ENCODE results near the gene SHD. TPM values are rescaled to one million over a fixed set of nuclear protein-coding genes. Genes with fewer than 3 reads are reported as not detected.
A peak's percentile ranks its signal among the peaks of the same experiment; 100 is the strongest.
"Not testable (repeated sequence)": the region's sequence is repeated elsewhere in the genome, so short reads cannot be mapped to it uniquely, and the experiment has no call there.

The SHD gene
- total RNA-seq, 1 experiment from 2014 or later, result not detected

DNA sequence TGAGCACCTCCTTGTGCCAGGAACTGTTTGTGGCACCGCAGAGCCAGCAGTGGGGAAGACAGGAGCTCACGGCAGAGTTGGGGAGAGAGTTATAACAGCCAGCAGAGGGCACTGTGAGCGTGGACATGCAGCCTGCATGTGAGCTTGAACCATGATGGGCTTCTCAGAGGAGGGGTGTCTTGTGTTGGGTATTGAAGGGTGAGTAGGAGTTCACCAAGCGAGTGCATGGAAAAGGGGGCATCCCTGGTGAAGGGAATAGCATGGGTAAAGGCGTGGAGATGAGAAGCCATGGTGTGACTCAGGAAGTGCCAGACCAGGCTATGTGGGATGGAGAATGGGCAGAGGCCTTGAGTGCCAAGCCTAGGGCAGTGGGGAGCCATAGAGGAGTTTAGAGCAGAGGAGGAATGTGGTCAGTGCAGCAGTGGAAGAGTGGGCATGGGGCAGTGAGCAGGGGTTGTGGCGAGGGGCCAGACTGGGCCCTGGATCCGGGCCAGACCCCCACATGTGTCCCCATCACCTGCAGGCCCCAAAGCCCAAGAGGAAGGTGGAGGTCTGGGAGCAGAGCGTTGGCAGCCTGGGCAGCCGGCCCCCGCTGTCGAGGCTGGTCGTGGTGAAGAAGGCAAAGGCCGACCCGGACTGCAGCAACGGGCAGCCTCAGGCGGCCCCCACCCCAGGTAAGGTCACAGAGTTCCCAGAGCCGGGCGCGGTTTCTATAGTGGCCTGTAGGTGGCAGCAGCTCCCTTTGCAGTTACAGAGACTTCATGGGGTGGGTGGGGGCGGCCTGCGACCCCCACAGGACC is 11.8 kb upstream of the SHD start:
- DNase-seq (ENCODE audit: low read depth), result peak; percentile 48

DNA sequence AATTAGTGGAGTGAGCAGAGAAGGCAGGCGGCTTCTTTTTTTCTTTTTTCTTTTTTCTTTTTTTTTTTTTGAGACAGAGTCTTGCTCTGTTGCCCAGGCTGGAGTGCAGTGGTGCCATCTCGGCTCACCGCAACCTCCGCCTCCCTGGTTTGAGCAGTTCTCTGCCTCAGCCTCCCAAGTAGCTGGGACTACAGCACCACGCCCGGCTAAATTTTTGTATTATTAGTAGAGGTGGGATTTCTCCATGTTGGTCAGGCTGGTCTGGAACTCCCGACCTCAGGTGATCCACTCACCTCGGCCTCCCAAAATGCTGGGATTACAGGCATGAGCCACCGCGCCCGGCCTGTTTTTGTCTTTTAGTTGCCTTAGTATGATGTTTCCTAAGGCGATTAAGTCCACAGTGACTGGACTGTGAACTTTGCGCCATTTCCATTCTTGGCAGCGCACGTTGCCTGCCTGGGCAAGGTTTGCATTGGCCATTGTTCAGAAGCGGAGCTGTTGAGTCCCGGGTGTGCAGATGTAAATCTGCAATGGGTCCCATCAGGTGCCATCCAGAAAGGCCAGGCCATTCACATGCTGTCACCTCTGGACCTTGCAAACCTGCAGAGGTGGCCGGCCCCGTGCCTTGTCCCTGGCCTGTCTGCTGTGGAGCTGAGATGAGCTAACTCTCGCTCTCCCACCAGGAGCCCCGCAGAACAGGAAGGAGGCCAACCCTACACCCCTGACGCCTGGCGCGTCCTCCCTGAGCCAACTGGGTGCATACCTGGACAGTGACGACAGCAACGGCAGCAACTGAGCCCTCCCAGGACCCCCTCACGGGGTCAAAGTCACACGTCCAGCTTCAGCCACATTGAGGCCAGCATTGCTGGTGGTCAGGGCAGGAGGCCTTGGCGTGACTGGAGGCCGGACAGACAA is 10.9 kb upstream of the SHD start:
- no peak for DNase-seq (ENCODE audit: low read depth)

DNA sequence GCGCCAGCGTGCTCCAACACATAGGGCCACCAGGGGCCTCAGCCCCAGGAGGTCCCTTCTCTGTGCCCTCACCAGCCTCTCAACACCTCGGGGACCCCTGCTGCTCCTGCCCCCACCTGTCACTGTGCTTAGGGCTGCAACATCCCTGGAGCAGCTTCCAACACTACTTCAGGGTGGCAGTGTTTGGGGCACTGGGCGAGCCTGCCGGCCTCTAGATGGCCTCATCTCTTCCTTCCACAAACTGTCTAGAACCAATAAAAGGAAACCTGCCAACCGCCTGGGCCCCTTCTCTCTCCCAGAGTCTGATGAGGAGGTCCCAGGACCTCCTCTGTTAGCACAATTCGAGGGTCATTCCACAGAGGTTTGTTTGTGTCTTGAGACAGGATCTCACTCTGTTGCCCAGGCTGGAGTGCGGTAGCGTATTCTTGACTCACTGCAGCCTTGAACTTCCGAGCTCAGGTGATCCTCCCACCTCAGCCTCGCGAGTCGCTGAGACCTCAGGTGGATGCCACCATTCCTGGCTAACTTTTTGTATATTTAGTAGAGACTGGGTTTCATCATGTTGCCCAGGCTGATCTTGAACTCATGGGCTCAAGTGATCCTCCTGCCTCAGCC is 10.1 kb upstream of the SHD start:
- DNase-seq (ENCODE audit: low read depth), result no peak

DNA sequence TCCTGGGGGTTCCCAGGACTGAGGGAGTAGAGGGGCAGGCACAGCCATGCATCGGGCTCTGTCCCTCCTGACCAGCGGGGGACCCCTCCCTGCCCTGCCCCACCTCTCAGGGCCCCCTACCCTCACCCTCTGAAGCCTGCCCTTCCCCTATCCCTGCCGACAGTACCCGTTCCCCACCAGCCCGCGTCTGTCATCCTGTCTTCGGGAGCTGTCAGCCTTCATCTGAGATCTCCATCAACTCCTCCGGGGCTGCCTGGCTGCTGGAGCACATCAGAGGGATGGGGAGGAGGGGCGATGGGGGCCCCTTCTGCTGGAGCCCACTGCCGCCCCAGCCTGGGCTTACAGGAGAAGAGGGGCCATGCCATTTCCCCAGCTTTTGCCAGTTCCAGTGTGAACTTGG is 6.2 kb upstream of the SHD start:
- no peak for DNase-seq (ENCODE audit: low read depth)

DNA sequence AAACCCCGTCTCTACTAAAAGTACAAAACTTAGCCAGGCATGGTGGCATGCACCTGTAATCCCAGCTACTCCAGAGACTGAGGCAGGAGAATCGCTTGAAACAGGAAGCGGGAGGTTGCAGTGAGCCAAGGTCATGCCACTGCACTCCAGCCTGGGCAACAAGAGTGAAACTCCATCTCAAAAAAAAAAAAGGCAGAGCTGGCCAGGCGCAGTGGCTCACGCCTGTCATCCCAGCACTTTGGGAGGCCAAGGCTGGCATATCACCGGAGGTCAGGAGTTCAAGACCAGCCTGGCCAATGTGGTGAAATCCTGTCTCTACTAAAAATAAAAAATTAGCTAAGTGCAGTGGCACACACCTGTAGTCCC is 4.8 kb upstream of the SHD start:
- not testable (repeated sequence) for DNase-seq (ENCODE audit: low read depth)

DNA sequence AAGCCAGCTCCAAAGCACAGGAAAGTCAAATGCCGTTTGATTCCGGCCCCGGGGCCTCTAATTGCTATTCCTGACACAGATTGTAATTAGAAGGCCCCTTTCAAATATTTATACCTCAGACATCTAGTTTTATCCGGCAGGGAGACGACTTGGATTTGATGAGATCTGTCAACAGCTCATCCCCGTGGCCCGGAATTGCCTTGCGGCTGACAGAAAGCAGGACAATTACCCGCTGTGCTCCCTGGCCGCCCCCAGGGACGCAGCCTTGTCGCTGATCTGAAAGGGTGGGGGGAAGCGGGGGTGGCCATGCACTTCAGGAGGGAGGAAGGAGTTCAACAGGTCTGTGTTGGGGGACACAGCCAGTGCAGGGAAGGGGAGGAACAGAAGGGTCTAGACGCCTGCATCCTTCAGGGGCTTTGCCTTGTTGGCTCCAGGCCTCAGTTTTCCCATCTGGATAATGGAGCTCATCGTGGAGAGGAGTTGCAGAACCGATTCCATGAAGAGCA is 1.8 kb upstream of the SHD start:
- DNase-seq (ENCODE audit: low read depth), result no peak

DNA sequence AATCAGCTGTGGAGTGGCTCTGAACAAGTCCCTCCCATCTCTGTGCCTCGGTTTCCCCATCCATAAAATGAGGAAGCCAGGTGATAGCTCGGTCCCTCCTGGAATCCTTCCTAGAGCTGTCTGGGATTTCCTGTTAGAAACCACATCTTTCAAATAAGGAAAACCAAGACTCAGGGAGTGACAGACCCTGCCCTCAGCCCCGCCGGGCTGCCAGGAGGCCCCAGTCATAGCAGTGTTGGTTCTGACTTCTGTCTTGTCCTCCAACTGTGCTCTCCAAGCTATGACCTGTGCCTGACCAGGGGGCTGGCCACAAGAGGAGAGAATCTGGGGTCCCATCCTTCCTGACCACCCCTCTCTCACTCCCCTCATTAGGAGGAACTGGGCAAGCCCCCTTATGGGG is 1.1 kb upstream of the SHD start:
- no peak for DNase-seq (ENCODE audit: low read depth)

DNA sequence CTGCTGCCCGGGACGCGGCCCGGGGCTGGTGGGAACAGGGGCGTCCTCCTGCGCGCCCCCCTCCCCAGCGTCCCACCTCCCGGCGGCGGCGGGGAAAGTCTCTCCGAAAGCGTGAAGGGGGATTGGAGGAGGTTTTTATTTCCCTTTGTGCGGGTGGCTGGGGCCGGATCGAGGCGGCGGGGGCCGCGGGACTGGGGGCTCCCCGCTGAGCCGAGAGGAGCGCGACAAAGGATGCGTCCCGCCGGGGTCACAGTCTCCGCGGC is 132 bp downstream of the SHD start:
- no peak for DNase-seq (ENCODE audit: low read depth)

DNA sequence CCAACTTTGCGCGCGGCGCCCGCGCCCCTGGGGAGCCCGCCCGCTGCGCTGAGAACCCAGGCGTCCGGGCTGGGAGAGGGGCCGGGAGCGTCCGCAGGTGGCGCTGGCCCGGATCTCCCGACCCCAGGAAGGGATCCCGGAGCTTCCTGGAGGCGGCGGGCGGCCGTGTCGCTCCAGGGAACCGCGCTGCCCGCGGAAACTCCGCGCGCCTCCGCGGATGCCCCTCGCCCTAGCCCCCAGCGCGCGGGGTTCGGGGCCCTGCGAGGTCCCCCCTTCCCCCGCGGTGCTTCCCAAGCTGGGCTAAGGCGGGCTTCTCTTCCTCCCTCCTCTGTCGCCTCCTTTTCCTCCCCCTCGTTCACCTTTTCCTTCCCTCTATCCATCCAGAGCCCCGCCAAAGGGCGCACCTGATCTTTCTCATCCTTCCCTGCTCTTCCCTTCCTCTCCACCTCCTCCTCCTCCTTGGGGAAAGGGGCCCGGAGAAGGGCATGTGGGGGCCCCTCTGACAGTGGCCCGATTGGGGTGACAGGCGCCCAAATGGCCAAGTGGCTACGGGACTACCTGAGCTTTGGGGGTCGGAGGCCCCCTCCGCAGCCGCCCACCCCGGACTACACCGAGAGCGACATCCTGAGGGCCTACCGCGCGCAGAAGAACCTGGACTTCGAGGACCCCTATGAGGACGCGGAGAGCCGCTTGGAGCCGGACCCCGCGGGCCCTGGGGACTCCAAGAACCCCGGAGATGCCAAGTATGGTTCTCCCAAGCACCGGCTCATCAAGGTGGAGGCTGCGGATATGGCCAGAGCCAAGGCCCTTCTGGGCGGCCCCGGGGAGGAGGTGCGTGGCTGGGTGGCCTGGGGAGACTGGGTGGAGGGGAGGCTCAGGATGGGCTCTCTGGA is 710 bp downstream of the SHD start:
- no peak for DNase-seq (ENCODE audit: low read depth)

DNA sequence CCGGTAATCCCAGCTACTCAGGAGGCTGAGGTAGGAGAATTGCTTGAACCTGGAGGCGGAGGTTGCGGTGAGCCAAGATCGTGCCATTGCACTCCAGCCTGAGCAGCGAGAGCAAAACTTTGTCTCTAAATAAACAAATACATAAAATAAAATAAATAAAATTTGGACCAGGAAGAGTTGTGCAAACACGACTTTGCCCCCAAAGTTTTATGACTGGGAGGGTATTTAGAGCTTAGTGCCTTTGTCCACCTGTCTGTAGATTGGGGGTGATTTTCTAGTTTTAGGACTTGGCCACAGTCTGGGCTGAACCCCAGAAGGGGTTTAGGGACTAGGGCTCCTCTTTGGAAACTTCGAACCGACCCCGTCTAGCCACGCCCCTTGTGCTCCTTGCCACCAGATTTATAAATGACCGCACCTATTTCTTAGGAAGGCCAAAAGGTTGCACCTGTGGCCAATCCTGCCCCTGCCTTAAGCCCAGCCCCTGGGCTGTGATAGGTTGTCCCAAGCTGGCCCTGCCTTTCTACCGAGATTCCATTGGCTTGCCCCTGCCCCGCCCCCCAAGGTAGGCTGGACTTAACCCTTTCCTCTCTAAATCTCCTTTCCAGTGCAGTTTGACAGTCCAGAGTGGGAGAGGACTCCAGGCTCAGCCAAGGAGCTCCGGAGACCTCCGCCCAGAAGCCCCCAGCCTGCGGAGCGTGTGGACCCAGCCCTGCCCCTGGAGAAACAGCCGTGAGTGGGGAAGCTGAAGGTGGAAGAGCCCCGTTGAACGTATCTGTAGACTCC is 5.3 kb downstream of the SHD start:
- peak; percentile 18 for DNase-seq (ENCODE audit: low read depth)

DNA sequence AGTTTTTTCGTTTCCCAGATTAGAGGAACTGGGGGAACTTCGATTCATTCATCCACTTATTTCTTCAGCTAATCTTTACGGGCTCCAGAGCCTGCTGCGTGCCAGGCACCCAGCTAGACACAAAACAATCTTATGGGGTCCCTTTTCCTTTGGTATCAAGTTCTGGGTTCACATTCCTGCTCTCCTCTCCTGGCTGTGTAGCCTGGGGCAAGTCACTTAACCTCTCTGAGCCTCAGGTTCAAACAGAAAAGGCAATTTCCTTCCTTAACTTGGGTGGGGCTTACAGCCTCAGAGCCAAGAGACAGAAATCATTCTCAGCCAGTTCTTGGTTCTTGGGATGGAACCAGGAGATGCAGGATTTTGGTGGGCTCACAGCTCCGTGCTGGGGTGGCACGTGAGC is 5.9 kb downstream of the SHD start:
- DNase-seq (ENCODE audit: low read depth), result no peak

DNA sequence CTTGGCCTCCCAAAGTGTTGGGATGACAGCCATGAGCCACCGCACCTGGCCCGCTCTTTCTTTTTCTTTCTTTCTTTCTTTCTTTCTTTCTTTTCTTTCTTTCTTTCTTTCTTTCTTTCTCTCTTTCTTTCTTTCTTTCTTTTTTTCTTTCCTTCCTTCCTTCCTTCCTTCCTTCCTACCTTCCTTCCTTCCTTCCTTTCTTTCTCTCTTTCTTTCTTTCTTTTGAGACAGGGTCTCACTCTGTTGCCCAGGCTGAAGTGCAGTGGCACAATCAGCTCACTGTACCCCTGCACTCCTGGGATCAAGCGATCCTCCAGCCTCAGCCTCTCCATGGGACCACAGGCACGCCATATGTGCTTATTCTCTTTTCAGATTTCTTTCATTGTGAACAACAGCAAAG is 7.1 kb downstream of the SHD start:
- DNase-seq (ENCODE audit: low read depth), result not testable (repeated sequence)

DNA sequence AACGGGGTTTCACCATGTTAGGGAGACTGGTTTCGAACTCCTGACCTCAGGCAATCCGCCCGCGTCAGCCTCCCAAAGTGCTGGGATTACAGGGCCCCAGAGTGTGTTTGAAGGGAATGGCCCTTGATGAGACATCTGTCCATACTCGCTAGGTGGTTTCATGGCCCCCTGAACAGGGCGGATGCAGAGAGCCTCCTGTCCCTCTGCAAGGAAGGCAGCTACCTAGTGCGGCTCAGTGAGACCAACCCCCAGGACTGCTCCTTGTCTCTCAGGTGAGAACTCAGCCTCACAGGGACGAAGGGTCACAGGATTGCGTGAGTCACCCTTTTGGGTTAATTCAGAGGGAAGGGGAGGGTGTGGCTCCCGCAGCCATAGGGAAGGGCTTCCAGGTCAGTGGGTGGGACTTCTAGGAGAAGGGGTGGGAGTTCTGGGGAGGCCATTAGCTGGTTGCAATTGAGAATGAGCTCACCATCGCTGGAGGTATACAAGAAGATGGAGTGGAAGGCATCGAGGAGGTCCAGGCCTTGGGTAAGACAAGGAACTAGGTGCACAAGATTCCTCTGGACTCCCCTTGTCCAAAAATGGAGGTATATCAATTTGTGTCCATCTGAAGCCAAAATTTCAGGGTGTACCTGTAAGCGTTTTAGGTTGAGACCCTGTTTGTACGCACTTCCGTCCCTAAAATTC is 9.2 kb downstream of the SHD start:
- no peak for DNase-seq (ENCODE audit: low read depth)

DNA sequence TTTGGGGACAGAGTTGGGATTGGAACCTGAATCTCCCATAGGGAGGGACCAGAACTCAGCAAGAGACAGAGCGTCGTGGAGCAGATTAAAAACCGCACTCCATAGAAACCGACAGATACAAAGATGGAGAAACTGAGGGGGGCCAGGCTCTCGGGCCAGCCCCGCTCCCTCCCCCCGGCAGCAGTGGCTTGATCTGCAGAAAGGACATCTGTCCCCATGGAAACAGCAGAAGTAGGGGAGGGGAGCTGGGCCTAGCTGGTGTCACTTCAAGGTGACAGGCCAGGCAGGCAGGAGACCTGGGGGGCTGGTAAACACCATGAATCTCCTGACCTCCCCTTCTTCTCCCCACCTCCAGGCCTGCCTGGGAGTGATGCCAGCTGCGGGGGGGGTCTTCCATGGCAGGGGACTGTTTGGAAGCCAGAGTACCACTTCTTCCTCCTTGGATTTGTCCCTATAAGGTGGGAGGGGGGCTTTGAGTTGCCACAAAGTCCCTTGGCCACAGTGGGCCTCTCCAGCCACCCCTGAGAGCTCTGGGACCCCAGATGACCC is 12.2 kb downstream of the SHD start:
- DNase-seq (ENCODE audit: low read depth), result no peak

DNA sequence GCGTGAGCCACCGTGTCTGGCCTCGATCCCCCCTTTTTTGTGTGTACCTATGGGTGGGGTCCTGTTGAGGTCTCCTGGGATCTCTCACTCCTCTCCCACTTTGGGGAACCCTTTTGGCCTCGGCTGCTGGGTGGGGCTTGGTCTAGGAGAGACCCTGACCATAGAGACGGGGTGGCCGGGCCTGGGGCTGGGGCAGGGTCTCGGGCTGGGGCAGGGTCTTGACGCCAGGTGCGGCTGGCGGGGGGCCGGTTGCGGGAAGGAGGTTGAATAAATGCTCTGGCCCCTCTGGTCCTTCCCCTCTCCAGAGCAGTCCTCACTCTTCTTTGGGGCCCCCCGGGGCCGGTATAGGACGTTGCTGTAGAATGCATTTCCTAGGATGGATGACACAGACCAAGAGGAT is 13.4 kb downstream of the SHD start:
- no peak for DNase-seq (ENCODE audit: low read depth)

DNA sequence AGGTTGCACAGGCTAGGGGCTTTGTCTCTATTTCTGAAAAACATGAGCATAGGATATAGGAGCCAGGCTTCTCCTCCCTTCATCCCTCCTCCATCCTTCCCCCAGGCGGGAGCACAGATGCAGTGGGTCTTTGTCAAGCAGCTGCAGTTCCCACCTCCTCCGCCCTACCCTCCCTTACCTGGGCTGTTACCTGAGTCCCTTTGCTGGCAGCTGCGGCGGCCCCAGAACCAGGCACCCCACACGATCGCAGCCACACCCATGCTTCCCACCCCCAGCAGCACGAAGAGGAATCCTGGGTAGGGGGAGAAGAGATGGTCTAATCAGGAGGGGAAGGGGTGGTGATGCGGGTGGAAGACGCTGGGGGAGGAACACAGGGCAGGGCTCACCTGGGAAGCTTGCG is 15.3 kb downstream of the SHD start:
- DNase-seq (ENCODE audit: low read depth), result no peak

DNA sequence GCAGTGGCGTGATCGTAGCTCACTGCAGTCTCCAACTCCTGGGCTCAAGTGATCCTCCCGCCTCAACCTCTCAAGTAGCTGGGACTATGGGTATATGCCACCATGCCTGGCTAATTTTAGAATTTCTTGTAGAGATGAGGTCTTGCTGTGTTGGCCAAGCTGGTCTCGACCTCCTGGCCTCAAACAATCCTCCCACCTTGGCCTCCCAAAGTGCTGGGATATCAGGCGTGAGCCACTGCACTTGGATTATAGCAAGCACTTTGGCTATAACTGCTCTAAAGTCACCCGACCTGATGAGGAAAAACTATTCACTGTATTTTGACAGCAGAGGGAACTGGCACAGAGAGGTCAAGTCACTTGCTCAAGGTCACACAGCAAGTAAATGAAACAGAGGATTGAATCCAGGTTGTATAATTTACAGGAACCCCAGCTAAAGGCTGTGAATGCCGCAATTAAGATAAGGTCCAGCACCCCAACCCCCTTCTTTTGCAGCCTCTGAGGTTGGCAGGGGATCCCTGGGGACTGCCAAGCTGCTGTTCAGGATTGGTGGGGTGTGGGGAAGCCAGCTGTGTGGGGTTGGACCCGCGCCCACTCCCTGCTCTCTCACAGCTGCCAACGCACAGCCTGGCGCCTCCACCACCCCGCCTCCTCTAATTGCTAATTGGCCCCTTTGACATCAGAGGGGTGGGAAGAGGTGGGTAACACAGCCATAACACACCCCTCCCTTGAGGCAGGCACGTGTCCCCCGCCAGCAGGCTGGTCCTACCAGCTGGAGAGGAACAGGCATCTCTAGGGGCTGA is 17.1 kb downstream of the SHD start:
- DNase-seq (ENCODE audit: low read depth), result no peak

DNA sequence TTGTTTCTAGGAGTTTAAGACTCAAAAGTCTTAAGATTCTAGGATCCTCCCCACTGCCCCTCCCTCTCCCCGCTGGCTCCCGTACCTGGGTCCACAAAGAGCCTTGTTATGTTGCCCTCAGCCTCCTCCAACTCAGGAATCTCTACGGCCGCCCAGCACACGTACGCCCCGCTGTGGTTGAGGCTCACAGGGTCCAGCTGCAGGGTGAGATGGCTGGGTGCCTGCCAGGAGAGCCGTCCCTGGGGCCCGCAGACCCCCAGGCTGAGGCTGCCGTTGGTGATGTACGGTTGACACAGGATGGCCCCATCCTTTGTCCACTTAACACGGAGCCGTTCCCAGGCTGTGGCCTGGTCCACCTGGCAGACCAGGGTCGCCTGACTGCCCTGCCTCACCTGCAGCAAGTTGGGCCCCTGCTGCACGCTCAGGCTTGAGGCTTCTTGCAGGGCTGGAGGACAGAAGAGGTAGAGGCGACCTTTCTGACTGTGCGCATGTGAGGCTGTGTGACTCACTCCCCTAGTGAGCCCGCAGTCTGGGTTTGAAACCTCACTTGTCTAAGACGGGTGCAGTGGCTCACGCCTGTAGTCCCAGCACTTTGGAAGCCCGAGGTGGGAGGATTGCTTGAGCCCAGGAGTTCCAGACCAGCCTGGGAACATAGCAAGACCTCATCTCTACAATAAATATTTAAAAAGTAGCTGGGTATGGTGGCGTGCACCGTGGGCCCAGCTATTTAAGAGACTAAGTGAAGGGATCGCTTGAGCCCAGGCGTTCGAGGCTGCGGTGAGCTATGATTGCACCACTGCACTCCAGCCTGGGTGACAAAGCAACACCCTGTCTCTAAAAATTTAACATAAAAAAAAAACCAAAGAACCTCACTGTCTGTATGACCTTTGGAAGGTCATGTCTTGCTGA is 19.1 kb downstream of the SHD start:
- DNase-seq (ENCODE audit: low read depth), result peak; percentile 30
